ENCODE data around the gene COG1. TPM values are rescaled to one million over a fixed set of nuclear protein-coding genes. Genes with fewer than 3 reads are reported as not detected.

Gene COG1
- total and polyA plus RNA-seq, 11 donors: 20.2 to 78.7 (median 55.1) TPM

- DNase-seq (peak in 2 of 5 donors; percentile 20 to 65), ATAC-seq (peak; percentile 39 to 70 (median 62))
- Histone ChIP-seq H3K27ac (peak overlapping the region in 7 of 12 donors; percentile 6 to 63 (median 22)), H3K9me3 (no peaks in the 10 kb centered on the region), H3K36me3 (peaks cover 0 to 100% (median 98%) of the 10 kb centered on the region in 9 donors), H3K4me3 (no peak overlapping the region), H3K27me3 (no peaks in the 10 kb centered on the region), H3K4me1 (peaks cover 0 to 28% (median 15%) of the 10 kb centered on the region in 12 donors)
- no peak for TF ChIP-seq CTCF (IDR thresholded peaks at IDR 0.05)
- TF ChIP-seq POLR2A (IDR thresholded peaks at IDR 0.05): no peak
- intact Hi-C loops (cut with DNase I): no loop called here
- WGBS, 4 donors: 67 to 81% (median 78%) methylated on average over 18 to 19 of the region's 19 CpGs
Measured at GRCh38 chr17:73201215-73202069, 8.6 kb downstream of the COG1 start.

GRCh38 chr17:73203135-73203787 lies 10.4 kb downstream of the COG1 start:
- Histone ChIP-seq H3K36me3 (peaks cover 0 to 100% (median 98%) of the 10 kb centered on the region in 9 donors), H3K27me3 (no peaks in the 10 kb centered on the region), H3K4me1 (peaks cover 0 to 32% (median 17%) of the 10 kb centered on the region in 12 donors), H3K4me3 (no peak overlapping the region), H3K27ac (peak overlapping the region in 11 of 12 donors; percentile 9 to 76 (median 58)), H3K9me3 (no peaks in the 10 kb centered on the region)
- TF ChIP-seq CTCF (IDR thresholded peaks at IDR 0.05) (no peak), POLR2A (IDR thresholded peaks at IDR 0.05) (no peak)
- ATAC-seq: peak; percentile 78 to 81 (median 79)
- peak in 2 of 5 donors; percentile 41 to 43 for DNase-seq
- intact Hi-C loops (cut with DNase I): no loop called here
- 25 to 35% (median 30%) methylated on average over 8 of the region's 8 CpGs for WGBS, 4 donors

- H3K4me3 ChIP-seq: no peak overlapping the region
- no peaks in the 10 kb centered on the region for H3K9me3 ChIP-seq
- no peak for TF ChIP-seq POLR2A (IDR thresholded peaks at IDR 0.05)
- TF ChIP-seq CTCF (IDR thresholded peaks at IDR 0.05): no peak
- H3K4me1 ChIP-seq: peaks cover 0 to 37% (median 17%) of the 10 kb centered on the region in 12 donors
- DNase-seq: no peak
- intact Hi-C loops (cut with DNase I): no loop called here
- peak overlapping the region in 9 of 12 donors; percentile 9 to 76 (median 58) for H3K27ac ChIP-seq
- H3K36me3 ChIP-seq: peaks cover 0 to 100% (median 98%) of the 10 kb centered on the region in 9 donors
- 77 to 84% (median 80%) methylated on average over 10 of the region's 10 CpGs for WGBS, 4 donors
- ATAC-seq: no peak
- no peaks in the 10 kb centered on the region for H3K27me3 ChIP-seq
Measured at GRCh38 chr17:73203788-73204479, 11.1 kb downstream of the COG1 start.
